ENCODE measurements around the gene PLA2G12B. TPM values are rescaled to one million over a fixed set of nuclear protein-coding genes. Genes with fewer than 3 reads are reported as not detected.
"Not testable (repeated sequence)": the region's sequence is repeated elsewhere in the genome, so short reads cannot be mapped to it uniquely, and the experiment has no call there.

PLA2G12B gene
- total and polyA plus RNA-seq, 2 donors: 0.09 TPM; not detected in 1

- Histone ChIP-seq H3K27ac (ENCODE audit: low read depth in 1 of 2, low read length in 1 of 2) (no peak overlapping the region), H3K27me3 (ENCODE audit: control insufficient read depth in 2 of 2, insufficient read depth in 1 of 2, low read length in 1 of 2) (no peaks in the 10 kb centered on the region), H3K4me1 (ENCODE audit: control insufficient read depth in 2 of 2, insufficient read depth in 2 of 2, low read length in 2 of 2) (no peaks in the 10 kb centered on the region), H3K4me3 (ENCODE audit: low read length in 2 of 2) (no peak overlapping the region), H3K36me3 (ENCODE audit: control insufficient read depth in 2 of 2, insufficient read depth in 2 of 2, low read length in 1 of 2) (no peaks in the 10 kb centered on the region), H3K9me3 (ENCODE audit: control insufficient read depth in 2 of 2, insufficient read depth in 1 of 2, low read length in 1 of 2) (no peaks in the 10 kb centered on the region)
- WGBS: 93% methylated on average over 3 of the region's 3 CpGs
- no peak for DNase-seq (ENCODE audit: low read depth in 6 of 9, low spot score in 9 of 9)
Measured at GRCh38 chr10:72925951-72926465, 28.6 kb downstream of the PLA2G12B start.

- Histone ChIP-seq H3K9me3 (ENCODE audit: control insufficient read depth in 2 of 2, insufficient read depth in 1 of 2, low read length in 1 of 2) (no peaks in the 10 kb centered on the region), H3K4me3 (ENCODE audit: low read length in 2 of 2) (no peak overlapping the region), H3K36me3 (ENCODE audit: control insufficient read depth in 2 of 2, insufficient read depth in 2 of 2, low read length in 1 of 2) (no peaks in the 10 kb centered on the region), H3K4me1 (ENCODE audit: control insufficient read depth in 2 of 2, insufficient read depth in 2 of 2, low read length in 2 of 2) (no peaks in the 10 kb centered on the region), H3K27ac (ENCODE audit: low read depth in 1 of 2, low read length in 1 of 2) (no peak overlapping the region), H3K27me3 (ENCODE audit: control insufficient read depth in 2 of 2, insufficient read depth in 1 of 2, low read length in 1 of 2) (no peaks in the 10 kb centered on the region)
- no peak for DNase-seq (ENCODE audit: low read depth in 6 of 9, low spot score in 9 of 9)
- WGBS: 96% methylated on average over 13 of the region's 13 CpGs
Measured at GRCh38 chr10:72924351-72924750, 30.3 kb downstream of the PLA2G12B start.

GRCh38 chr10:72921147-72921683 lies 33.4 kb downstream of the PLA2G12B start:
- not testable (repeated sequence) for H3K9me3 ChIP-seq (ENCODE audit: control insufficient read depth in 2 of 2, insufficient read depth in 1 of 2, low read length in 1 of 2); H3K27me3 ChIP-seq (ENCODE audit: control insufficient read depth in 2 of 2, insufficient read depth in 1 of 2, low read length in 1 of 2); DNase-seq (ENCODE audit: low read depth in 6 of 9, low spot score in 9 of 9); H3K36me3 ChIP-seq (ENCODE audit: control insufficient read depth in 2 of 2, insufficient read depth in 2 of 2, low read length in 1 of 2); H3K4me1 ChIP-seq (ENCODE audit: control insufficient read depth in 2 of 2, insufficient read depth in 2 of 2, low read length in 2 of 2); H3K27ac ChIP-seq (ENCODE audit: low read depth in 1 of 2, low read length in 1 of 2); H3K4me3 ChIP-seq (ENCODE audit: low read length in 2 of 2)
- WGBS: 99% methylated on average over 1 of the region's 1 CpG

- DNase-seq (ENCODE audit: low read depth in 6 of 9, low spot score in 9 of 9): no peak
- no peaks in the 10 kb centered on the region for H3K4me1 ChIP-seq (ENCODE audit: control insufficient read depth in 2 of 2, insufficient read depth in 2 of 2, low read length in 2 of 2)
- no peaks in the 10 kb centered on the region for H3K27me3 ChIP-seq (ENCODE audit: control insufficient read depth in 2 of 2, insufficient read depth in 1 of 2, low read length in 1 of 2)
- no peak overlapping the region for H3K4me3 ChIP-seq (ENCODE audit: low read length in 2 of 2)
- no peak overlapping the region for H3K27ac ChIP-seq (ENCODE audit: low read depth in 1 of 2, low read length in 1 of 2)
- H3K9me3 ChIP-seq (ENCODE audit: control insufficient read depth in 2 of 2, insufficient read depth in 1 of 2, low read length in 1 of 2): no peaks in the 10 kb centered on the region
- no peaks in the 10 kb centered on the region for H3K36me3 ChIP-seq (ENCODE audit: control insufficient read depth in 2 of 2, insufficient read depth in 2 of 2, low read length in 1 of 2)
- WGBS: 95% methylated on average over 8 of the region's 8 CpGs
Measured at GRCh38 chr10:72918352-72918751, 36.3 kb downstream of the PLA2G12B start.

GRCh38 chr10:72917803-72918332 lies 36.7 kb downstream of the PLA2G12B start:
- not testable (repeated sequence) for H3K9me3 ChIP-seq (ENCODE audit: control insufficient read depth in 2 of 2, insufficient read depth in 1 of 2, low read length in 1 of 2); H3K27me3 ChIP-seq (ENCODE audit: control insufficient read depth in 2 of 2, insufficient read depth in 1 of 2, low read length in 1 of 2); DNase-seq (ENCODE audit: low read depth in 6 of 9, low spot score in 9 of 9); H3K4me1 ChIP-seq (ENCODE audit: control insufficient read depth in 2 of 2, insufficient read depth in 2 of 2, low read length in 2 of 2); H3K4me3 ChIP-seq (ENCODE audit: low read length in 2 of 2); H3K27ac ChIP-seq (ENCODE audit: low read depth in 1 of 2, low read length in 1 of 2); H3K36me3 ChIP-seq (ENCODE audit: control insufficient read depth in 2 of 2, insufficient read depth in 2 of 2, low read length in 1 of 2)
- 90% methylated on average over 2 of the region's 2 CpGs for WGBS

GRCh38 chr10:72917201-72917600 lies 37.4 kb downstream of the PLA2G12B start:
- H3K9me3 ChIP-seq (ENCODE audit: control insufficient read depth in 2 of 2, insufficient read depth in 1 of 2, low read length in 1 of 2); H3K36me3 ChIP-seq (ENCODE audit: control insufficient read depth in 2 of 2, insufficient read depth in 2 of 2, low read length in 1 of 2); DNase-seq (ENCODE audit: low read depth in 6 of 9, low spot score in 9 of 9); H3K4me1 ChIP-seq (ENCODE audit: control insufficient read depth in 2 of 2, insufficient read depth in 2 of 2, low read length in 2 of 2); H3K27me3 ChIP-seq (ENCODE audit: control insufficient read depth in 2 of 2, insufficient read depth in 1 of 2, low read length in 1 of 2); H3K4me3 ChIP-seq (ENCODE audit: low read length in 2 of 2); H3K27ac ChIP-seq (ENCODE audit: low read depth in 1 of 2, low read length in 1 of 2): not testable (repeated sequence)
- 93% methylated on average over 3 of the region's 3 CpGs for WGBS

- Histone ChIP-seq H3K4me3 (ENCODE audit: low read length in 2 of 2) (no peak overlapping the region), H3K9me3 (ENCODE audit: control insufficient read depth in 2 of 2, insufficient read depth in 1 of 2, low read length in 1 of 2) (no peaks in the 10 kb centered on the region), H3K27ac (ENCODE audit: low read depth in 1 of 2, low read length in 1 of 2) (no peak overlapping the region), H3K36me3 (ENCODE audit: control insufficient read depth in 2 of 2, insufficient read depth in 2 of 2, low read length in 1 of 2) (no peaks in the 10 kb centered on the region), H3K27me3 (ENCODE audit: control insufficient read depth in 2 of 2, insufficient read depth in 1 of 2, low read length in 1 of 2) (no peaks in the 10 kb centered on the region), H3K4me1 (ENCODE audit: control insufficient read depth in 2 of 2, insufficient read depth in 2 of 2, low read length in 2 of 2) (no peaks in the 10 kb centered on the region)
- WGBS: 98% methylated on average over 7 of the region's 7 CpGs
- DNase-seq (ENCODE audit: low read depth in 6 of 9, low spot score in 9 of 9): no peak
Measured at GRCh38 chr10:72913287-72913686, 41.3 kb downstream of the PLA2G12B start.

GRCh38 chr10:72912736-72913135 lies 41.9 kb downstream of the PLA2G12B start:
- H3K4me3 ChIP-seq (ENCODE audit: low read length in 2 of 2): no peak overlapping the region
- no peaks in the 10 kb centered on the region for H3K4me1 ChIP-seq (ENCODE audit: control insufficient read depth in 2 of 2, insufficient read depth in 2 of 2, low read length in 2 of 2)
- no peaks in the 10 kb centered on the region for H3K27me3 ChIP-seq (ENCODE audit: control insufficient read depth in 2 of 2, insufficient read depth in 1 of 2, low read length in 1 of 2)
- no peak overlapping the region for H3K27ac ChIP-seq (ENCODE audit: low read depth in 1 of 2, low read length in 1 of 2)
- no peak for DNase-seq (ENCODE audit: low read depth in 6 of 9, low spot score in 9 of 9)
- H3K9me3 ChIP-seq (ENCODE audit: control insufficient read depth in 2 of 2, insufficient read depth in 1 of 2, low read length in 1 of 2): no peaks in the 10 kb centered on the region
- WGBS: 98% methylated on average over 4 of the region's 4 CpGs
- H3K36me3 ChIP-seq (ENCODE audit: control insufficient read depth in 2 of 2, insufficient read depth in 2 of 2, low read length in 1 of 2): no peaks in the 10 kb centered on the region

- H3K27me3 ChIP-seq (ENCODE audit: control insufficient read depth in 2 of 2, insufficient read depth in 1 of 2, low read length in 1 of 2): no peaks in the 10 kb centered on the region
- no peaks in the 10 kb centered on the region for H3K9me3 ChIP-seq (ENCODE audit: control insufficient read depth in 2 of 2, insufficient read depth in 1 of 2, low read length in 1 of 2)
- DNase-seq (ENCODE audit: low read depth in 6 of 9, low spot score in 9 of 9): no peak
- no peaks in the 10 kb centered on the region for H3K4me1 ChIP-seq (ENCODE audit: control insufficient read depth in 2 of 2, insufficient read depth in 2 of 2, low read length in 2 of 2)
- H3K27ac ChIP-seq (ENCODE audit: low read depth in 1 of 2, low read length in 1 of 2): no peak overlapping the region
- WGBS: 96% methylated on average over 2 of the region's 2 CpGs
- H3K36me3 ChIP-seq (ENCODE audit: control insufficient read depth in 2 of 2, insufficient read depth in 2 of 2, low read length in 1 of 2): no peaks in the 10 kb centered on the region
- no peak overlapping the region for H3K4me3 ChIP-seq (ENCODE audit: low read length in 2 of 2)
Measured at GRCh38 chr10:72911758-72912157, 42.8 kb downstream of the PLA2G12B start.

Measured in thymus (tissue), 11 donors.